D721Med (cell line): Measurements from ENCODE around the gene OR6C68.
"Not testable (repeated sequence)": the region's sequence is repeated elsewhere in the genome, so short reads cannot be mapped to it uniquely, and the experiment has no call there.

Experiments used
- DNase-seq: peaks from one replicate; pipeline ENCODE4 v3.0.0; 2011; ENCODE audit warnings: low spot score; ENCODE audit not compliant: insufficient read length
- FAIRE-seq: peaks from 2 replicates; lab custom pipeline; 2011; peaks lifted over from hg19 to GRCh38; lab: Jason Lieb, UNC
- CTCF ChIP-seq: IDR thresholded peaks from 2 replicates; pipeline ENCODE4 v1.5.1; 2012; ENCODE audit warnings: mild to moderate bottlenecking, control low read depth; ENCODE audit not compliant: insufficient read depth; ENCODE audit errors: missing control alignments

Gene OR6C68

GRCh38 chr12:55492078-55492477 lies at the start of gene OR6C68:
OR6C68 (plus strand) TSS chr12:55492378; CDS start chr12:55492378, 0 bp downstream.
- DNase-seq: no peak
- TF ChIP-seq CTCF: no peak
- FAIRE-seq: no peak

- DNase-seq (no peak), FAIRE-seq (no peak)
- TF ChIP-seq CTCF: no peak
These were observed 48.4 kb upstream of the OR6C68 start, which contains the start of gene OR6C2 for GRCh38 chr12:55443776-55444175. OR6C2 (plus strand) TSS chr12:55444076; CDS start chr12:55452214, 8,138 bp downstream.

- no peak for TF ChIP-seq CTCF
- FAIRE-seq: no peak
- DNase-seq: no peak
These were observed 46.8 kb upstream of the OR6C68 start for GRCh38 chr12:55445357-55445756.

- TF ChIP-seq CTCF: no peak
- DNase-seq (no peak), FAIRE-seq (no peak)
These were observed 45.9 kb upstream of the OR6C68 start for GRCh38 chr12:55446326-55446725.

GRCh38 chr12:55448825-55449224 lies 43.4 kb upstream of the OR6C68 start:
- no peak for FAIRE-seq
- no peak for TF ChIP-seq CTCF
- DNase-seq: no peak

- not testable (repeated sequence) for FAIRE-seq, DNase-seq
These were observed 27.3 kb upstream of the OR6C68 start for GRCh38 chr12:55464926-55465325.

GRCh38 chr12:55467836-55468235 lies 24.3 kb upstream of the OR6C68 start:
- FAIRE-seq (no peak), DNase-seq (no peak)
- no peak for TF ChIP-seq CTCF

- DNase-seq (no peak), FAIRE-seq (no peak)
- no peak for TF ChIP-seq CTCF
These were observed 22.9 kb upstream of the OR6C68 start for GRCh38 chr12:55469291-55469690.
